ENCODE measurements around the gene ANAPC2.

ANAPC2 gene

DNA sequence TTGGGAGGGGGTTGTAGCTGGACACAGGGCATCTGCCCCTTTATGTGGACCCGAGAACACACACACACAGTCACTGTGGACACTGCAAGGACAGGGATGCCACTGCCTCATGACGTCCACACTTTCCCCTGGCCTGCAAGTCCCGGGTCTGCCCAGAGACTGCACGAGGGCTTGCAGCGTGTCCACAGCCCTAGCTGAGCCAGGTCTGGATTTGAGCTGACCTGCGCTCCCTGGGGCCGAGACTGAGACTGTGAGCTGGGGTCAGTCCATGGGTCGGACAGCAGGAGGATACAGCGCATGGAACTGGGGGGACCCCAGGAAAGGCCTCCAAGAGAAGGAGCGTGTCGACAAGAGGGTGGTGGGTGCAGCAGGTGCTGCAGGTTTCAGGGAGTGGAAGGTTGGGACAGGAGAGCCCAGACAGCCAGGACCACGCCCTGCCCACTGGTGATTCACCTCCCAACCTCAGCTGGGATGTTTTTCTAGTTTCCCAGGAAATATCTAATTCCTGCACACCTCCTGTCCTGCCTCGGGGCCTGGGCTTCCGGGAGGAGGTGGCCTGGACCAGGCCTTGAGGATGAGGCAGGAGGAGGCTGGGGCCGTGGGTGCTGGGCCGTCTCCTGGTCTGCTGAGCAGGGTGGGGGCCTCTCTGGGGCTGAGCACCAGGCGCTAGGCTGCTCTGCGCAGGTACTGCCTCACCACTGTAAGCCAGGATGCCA, 38.1 kb upstream of the ANAPC2 start:
- no peak for DNase-seq

DNA sequence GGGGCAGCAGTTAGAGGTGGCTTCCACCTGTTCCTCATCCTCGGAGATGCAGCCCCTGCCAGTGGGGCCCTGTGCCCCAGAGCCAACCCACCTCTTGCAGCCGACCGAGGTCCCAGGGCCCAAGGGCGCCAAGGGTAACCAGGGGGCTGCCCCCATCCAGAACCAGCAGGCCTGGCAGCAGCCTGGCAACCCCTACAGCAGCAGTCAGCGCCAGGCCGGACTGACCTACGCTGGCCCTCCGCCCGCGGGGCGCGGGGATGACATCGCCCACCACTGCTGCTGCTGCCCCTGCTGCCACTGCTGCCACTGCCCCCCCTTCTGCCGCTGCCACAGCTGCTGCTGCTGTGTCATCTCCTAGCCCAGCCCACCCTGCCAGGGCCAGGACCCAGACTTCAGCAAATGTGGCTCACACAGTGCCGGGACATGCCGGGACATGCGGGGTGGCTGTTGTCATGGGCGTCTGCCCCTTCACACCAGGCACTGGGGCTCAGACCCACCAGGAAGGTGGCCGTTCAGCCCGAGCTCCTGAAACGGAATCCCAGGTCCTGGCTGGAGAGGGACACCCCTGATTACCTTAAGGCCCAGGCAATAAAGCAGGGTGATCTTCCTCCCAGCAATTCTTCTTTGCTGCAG, 37.5 kb upstream of the ANAPC2 start:
- no peak for DNase-seq

GRCh38 chr9:137224830-137225694, 36.7 kb upstream of the ANAPC2 start, which contains the start of gene CYSRT1:
Gene CYSRT1 (plus strand): TSS chr9:137225174. CDS start chr9:137225622, 448 bp downstream.
- no peak for DNase-seq

GRCh38 chr9:137223078-137223970, 35.0 kb upstream of the ANAPC2 start:
- peak; percentile 95 for DNase-seq

DNA sequence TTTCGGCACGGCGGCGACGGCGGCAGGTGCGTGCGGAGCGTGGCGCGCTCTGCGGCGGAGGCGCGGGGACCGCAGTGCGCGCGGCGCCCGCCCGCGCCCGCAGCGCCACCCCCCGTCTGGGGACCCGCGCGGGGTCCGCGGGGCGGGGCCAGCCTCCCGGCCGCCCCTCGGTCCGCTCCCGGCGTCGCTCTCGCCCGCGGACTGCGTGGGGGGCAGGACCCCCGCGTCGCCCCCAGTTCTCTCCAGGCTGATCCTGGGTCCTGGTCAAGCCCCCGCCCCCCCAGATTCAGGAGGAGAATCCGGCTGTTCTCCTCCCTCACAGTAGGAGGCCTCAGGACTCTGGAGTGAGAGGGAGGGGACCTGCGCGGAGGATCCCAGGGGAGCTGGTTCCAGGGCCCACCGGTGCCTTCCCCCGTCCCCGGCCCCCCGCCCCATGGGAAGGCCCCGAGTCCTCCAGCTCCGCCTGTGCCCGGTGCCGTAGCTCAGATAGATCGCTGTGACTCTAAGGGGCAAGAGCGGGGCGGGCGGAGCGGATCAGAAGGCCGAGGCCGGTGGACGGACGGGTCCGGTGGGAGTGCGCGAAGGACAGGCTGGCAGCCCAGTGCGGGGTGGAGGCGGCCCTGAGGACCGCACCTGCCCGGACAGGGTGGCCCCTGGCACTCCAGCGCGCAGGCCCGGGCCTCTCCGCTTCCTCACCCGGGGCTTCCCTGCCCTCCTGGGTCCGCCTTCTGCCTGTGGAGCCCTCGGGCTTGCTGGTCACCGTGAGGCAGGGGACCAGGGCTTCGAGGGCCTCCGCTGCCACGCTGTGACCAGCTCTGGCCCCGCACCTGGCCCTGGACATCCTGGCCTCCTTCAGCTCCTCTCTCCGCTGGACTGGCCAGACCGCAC, 34.1 kb upstream of the ANAPC2 start, which contains the start of gene RNF208:
RNF208 (minus strand) TSS at position 51 of the 888 bp plus-strand sequence. CDS start 1,028 bp downstream, outside the sequence.
- DNase-seq, result no peak

GRCh38 chr9:137221506-137222111, 33.2 kb upstream of the ANAPC2 start:
- no peak for DNase-seq

DNA sequence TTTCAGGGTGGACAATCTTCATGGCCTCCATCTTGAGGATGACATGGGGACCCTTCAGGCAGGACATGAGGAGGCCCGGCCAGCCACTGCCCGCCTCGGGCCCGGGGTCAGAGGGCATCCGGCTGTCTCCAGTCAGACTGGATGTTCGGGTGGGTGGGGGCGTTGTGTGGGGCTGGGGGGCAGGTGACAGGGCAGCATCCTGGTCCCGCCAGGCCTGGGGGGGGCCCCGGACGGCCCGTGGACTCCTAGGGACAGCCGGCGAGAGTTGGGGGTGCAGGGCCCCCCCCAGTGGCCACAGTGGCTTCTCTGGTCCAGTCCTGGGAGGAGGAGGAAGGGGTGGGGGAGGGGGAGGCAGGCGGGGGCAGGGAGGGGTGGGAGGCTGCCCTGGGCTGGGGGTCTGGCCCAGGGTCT, 32.7 kb upstream of the ANAPC2 start:
- DNase-seq, result no peak

- no peak for DNase-seq
Measured at GRCh38 chr9:137220317-137221094, 32.1 kb upstream of the ANAPC2 start.

GRCh38 chr9:137219757-137220316, 31.5 kb upstream of the ANAPC2 start:
- no peak for DNase-seq

GRCh38 chr9:137218754-137219271, 30.5 kb upstream of the ANAPC2 start:
- DNase-seq, result no peak

DNA sequence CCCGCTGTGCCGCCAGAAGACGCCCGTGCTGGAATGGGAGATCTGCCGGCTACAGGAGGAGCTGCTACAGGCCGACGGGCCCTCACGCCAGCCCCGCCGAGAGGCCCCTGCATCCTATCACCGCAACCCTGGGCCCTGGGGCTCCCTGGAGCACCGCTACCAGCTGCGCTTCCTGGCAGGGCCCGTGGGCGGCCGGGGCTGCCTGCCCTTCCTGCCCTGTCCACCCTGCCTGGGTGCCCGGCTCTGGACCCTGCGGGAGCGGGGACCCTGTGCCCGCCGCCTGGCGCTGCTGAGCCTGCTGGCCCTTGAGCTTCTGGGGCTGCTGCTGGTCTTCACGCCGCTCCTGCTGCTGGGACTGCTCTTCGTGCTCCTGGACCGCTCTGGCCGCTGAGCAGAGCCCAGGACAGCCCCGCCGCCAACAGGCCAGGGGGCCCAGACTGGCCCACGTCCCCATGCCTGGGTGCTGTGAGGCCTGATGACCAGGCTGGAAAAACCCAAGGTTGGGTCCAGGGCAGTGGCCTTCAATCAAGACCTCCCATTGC, 29.9 kb upstream of the ANAPC2 start:
- DNase-seq, result no peak

DNA sequence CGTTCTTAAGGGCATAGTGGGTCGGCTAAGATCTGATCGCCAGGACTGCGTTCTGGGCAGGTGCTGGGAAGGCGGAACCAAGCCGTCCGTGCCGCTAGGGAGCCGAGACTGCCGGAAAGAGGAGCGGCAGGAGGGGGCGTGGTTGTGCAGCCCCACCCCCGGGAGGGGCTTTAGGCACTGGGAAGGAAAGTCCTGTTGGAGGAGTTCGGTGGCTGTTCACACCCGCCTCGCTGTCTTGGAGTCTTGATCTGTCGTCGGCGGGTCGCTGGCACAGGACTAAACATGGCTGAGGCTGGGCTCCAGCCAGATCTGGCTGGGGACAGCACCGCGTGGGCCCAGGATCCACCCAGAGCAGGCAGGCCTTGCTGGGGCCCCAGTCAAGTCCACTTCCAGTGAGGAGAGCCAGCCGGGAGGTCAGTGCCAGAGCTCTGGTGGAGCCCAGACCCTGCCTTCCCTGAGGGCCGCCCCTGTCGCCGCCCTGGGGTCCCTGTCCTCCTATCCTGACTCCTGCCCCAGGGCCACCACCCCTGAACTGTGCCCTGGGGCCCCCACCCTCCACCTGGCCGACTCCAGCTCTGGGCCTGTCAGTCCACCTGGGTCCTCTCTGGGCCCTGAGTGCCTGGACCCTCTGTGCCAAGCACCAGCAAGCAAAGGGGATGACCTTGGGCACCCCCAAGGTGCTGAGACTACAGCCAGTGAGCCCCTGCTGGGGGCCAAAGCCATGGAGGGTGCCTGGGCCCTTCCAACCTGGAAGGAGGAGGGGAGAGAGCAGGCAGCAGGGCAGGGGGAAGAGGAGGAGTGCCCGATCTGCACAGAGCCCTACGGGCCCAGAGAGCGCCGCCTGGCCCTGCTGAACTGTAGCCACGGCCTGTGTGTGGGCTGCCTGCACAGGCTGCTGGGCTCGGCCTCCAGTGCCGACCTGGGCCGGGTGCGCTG, 29.2 kb upstream of the ANAPC2 start:
- no peak for DNase-seq

DNA sequence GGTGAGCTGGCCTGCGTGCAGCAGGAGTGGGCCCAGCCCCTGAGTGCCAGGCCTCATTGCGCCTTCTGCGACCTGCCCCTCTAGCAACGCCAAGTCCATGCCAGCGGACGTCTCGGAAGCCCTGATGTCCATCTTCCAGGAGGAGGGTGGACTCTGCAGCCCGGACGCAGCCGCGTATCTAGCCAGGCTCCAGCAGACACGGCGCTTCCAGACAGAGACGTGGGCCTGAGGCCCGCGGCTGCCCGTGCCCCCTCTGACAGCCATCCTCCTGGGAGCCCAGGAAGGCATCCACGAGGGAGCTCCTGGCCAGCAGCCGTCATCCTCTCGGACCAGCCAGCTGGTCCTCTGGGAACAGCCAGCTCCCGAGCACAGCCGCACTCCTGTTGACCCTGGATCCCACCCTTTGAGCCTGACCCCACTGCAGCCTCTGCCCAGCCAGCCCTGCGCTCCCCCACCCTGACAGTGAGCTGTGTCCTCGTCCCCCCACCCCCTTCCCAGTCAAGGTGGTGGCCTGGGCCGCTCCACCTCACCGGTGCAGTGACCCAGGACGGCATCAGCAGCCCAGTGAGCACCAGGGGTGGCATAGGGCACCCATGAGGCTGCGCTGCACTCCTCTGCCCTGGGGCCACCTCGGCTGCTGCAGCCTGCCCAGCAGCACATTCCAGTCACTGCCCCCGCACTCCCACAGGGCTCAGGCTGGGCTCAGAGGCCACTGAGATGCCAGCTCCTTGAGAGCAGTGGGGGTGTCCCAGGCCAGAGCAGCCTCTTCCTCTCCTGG, 28.0 kb upstream of the ANAPC2 start:
- DNase-seq, result no peak

GRCh38 chr9:137215196-137215986, 27.0 kb upstream of the ANAPC2 start:
- no peak for DNase-seq

- DNase-seq, result no peak
Measured at GRCh38 chr9:137214620-137215019, 26.3 kb upstream of the ANAPC2 start.
